Renal cortical epithelial cell (primary cell): Measurements from ENCODE around the gene ETV4. TPM values are rescaled to one million over a fixed set of nuclear protein-coding genes. Genes with fewer than 3 reads are reported as not detected.

Experiments used
- DNase-seq: peaks from one replicate; pipeline ENCODE4 v3.0.0-alpha.2; 2011; ENCODE audit warnings: low read depth
- total RNA-seq: library from RNA; depleted of rRNA; stranded (reverse); fragments of >200 nt; gene quantifications from 2 replicates; pipeline ENCODE4 v1.2.3, GENCODE V29; 2014

ETV4 gene
- total RNA-seq, 1 donor from 2014 or later, result 1.9 TPM

DNA sequence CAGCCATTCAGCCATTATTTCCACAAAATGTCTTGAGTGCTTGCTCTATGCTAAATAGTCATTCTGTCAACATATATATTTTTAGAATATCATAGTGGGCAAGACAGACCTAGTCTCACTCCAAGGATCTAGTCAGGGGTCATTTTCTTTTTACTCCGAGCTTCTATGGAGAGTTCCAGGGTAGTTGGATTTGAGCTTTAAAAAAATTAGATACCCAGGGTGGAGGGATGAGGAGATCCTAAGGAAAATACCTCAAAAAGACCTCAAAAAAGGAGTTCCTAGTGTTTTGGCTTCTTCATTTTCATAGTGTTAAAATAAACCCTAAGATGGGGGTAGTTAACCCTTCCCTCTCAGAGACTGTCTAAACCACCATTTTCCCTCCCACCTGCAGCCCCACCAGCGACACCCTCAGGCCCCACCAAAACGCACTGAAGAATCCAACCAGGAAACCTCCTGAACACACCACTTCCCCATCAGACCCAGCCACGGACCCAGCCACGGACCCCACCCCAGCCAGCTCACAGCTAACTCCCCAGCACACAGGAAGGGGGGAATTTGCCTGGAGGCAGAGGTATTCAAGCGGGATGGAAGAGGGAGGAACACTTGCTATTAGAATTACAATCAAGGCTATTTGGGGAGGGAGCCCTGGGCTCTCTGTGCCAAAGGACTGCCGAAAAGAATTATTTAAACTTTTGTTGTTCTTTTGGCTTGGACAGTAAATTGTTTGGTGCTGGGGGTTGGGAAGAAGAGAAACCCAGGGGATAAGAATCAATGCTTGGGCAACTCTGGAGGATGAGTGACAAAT lies 2.2 kb downstream of the ETV4 start:
- peak; percentile 60 for DNase-seq

DNA sequence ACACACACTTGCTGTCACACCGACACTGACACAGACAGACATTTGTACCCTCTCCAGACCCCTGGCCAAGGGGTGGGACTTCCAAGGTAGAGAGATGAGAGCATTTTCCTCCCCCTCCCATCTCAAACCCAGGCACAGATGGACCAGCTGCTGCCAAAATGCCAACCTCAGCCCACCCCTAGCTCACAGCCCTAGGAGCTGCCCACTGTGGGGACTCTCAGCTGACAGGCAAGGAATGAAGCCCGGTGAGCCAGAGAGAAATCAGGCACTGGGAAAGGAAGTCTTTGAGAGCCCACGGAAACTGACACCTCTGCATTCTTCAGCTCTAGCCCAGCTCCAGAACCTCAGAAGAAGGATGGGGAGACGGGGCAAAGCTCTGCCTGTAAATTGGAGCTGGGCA lies 2.8 kb downstream of the ETV4 start:
- DNase-seq, result no peak

DNA sequence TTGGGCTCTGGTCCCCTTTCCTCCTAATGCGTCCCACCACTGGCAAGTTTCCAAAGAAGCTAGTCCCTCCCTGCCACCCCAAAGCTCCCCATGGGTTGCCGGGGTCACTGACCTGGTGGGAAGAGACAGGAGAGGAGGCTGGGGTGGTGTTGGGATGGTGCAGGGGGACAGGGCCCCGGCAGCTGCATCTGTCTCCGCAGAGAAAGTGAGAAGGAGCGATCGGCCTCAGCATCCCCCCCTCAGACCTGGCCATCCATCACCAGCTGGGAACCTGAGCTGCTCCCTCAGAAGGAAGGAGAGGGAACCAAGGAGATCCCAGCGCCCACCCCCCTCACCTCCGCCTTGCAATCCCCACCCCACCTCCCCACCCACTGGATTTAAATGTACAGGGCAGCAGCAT lies 3.3 kb downstream of the ETV4 start:
- no peak for DNase-seq

DNA sequence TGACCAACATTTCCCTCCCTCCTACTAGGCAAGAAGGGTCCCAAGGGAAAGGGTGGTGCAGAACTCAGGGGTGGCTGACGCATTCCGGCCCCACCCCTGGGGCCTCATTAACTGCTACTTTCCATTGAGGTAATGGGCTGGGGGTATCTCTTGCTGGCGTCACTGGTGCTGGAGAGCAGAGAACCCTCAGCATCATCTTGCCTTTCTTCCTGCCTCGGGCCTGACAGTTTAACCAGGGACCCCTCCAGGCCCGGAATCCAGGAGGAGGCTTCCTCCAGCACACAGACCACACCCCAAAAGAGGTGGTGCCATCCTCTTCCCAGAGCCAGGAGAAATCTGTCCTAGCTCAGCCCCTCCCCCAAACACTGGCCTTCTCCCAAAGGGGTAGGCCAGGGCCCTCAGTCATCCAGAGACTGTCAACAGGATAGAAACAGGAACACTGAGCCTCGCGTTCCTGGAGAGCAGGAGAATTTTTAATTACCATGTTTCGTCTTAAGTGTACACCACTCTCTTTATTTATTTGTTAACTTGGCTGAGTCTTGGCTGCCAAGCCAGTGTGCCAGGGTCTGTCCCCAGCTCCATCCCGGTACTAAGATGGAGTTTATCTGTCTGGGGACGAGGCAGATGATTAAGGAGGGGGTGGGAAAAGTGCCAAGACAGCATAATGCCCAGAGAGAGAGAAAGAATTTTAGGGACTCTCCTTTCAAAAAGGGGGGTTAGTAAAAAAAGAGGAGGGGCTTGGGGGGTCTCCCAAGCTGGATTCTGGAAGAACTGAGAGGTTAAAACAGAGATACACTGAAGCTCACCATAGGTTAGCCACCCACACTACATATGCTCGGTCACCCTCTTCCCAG lies 5.1 kb downstream of the ETV4 start:
- DNase-seq, result no peak

DNA sequence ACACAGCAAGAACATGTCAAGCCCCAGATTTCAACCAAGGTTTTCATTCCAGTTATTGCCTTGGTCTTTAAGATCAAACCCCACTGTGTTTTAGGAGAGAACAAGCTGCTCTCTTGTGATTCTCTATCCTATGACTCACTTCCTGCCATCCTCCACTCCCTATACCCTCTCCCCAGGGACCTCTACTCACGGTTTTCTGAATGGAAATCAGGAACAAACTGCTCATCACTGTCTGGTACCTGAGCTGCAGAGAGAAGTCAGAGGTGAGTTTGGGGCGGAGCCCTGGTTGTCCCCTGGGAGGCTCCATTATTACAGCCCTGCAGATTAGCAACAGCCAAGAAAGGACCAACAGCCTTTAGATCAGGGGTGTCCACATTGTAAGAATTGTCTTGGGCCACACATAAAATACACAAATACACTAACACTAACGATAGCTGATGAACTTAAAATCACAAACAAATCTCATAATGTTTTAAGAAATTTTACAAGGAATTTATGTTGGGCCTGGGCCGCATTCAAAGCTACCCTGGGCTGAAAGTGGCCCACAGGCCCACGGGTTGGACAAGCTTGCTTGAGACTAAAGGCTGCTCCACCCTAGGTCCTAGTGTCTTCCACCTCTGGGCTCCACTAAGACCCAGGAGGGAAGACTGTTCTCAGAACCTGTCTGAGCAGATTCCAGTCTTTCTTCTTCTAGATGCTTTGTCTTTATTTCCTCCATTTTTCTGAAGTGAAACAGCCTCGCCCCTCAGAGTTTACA lies 9.7 kb downstream of the ETV4 start:
- no peak for DNase-seq

DNA sequence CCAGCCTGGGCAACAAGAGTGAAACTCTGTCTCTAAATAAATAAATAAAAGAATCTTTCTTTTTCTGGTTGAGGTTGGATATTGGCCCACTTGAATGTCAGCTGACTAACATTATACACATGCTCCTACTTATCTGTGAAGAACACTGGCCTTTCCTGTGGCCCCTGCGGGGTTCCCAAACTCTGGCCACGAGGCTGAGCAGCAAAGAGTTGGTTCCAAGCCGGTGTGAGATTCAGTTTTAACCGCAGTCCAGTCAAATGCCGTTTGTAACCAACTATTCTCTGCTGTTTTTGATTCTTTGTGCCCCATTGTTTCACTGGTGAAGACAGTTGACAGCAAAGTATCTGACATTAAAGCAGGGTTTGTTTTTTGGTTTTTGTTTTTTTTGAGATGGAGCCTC lies 11.2 kb downstream of the ETV4 start:
- DNase-seq, result no peak

DNA sequence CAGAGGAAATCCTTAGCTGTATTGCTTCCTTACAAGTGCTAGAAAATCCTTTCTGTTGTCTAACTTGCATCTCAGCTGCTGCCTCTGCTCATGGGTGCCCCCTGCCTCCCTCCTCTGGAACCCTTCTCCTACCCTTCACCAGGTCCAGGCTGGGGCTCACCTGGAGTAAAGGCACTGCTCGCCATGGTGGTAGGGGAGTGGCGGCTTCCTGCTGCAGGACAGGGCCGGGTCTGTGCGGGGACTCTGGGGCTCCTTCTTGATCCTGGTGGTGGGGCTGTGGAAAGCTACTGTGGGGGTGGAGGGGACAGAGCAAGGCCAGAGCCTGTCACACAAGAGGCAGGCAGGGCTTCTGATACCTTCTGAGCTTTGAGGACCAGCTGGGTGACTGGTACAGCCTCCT lies 12.4 kb downstream of the ETV4 start:
- no peak for DNase-seq

DNA sequence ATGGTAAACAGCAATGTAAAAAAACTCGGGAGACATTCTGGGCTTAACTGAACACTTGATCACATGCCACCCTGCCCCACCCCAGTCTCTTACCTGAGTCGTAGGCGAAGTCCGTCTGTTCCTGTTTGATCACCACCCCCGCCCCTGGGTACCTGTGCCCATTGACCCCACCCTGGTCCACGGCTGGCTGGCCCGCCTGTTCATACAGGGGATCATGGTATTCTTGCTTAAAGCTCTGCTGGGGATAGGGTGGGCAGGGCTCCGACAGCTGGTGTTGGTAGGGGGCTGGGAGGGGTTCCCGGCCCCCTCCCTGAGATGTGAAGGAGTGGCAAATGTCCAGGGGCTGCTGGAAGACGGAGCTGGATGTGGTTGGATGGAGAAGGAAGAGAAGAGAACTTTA lies 13.6 kb downstream of the ETV4 start:
- no peak for DNase-seq

DNA sequence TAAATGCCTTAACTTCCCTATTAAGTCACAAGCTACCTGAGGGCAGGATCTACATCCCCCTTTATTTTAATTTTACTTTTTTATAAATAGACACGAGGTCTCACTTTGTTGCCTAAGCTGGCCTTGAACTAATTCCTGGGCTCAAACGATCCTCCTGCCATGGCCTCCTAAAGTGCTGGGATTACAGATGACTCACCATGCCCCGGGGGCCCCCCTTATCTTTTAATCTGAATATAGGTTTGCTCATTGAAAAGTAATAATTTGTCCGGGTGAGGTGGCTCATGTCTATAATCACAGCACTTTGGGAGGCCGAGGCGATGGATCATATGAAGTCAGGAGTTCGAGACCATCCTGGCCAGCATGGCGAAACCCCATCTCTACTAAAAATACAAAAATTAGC lies 14.2 kb downstream of the ETV4 start:
- no peak for DNase-seq

DNA sequence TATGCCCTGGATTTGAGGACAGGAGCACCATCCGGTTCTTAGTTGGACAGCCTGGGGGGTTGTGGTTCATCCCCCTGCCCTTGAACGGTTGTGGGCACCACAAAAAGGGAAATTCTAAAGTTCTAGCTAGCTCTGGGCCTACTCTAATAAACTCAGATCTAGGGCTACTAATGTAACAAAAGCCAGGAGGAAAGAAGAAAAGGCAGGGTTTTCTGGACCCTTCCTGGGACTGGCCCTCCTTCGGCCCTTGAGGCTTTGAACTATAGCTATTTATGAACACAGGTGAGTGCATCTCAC lies 15.1 kb downstream of the ETV4 start:
- no peak for DNase-seq

DNA sequence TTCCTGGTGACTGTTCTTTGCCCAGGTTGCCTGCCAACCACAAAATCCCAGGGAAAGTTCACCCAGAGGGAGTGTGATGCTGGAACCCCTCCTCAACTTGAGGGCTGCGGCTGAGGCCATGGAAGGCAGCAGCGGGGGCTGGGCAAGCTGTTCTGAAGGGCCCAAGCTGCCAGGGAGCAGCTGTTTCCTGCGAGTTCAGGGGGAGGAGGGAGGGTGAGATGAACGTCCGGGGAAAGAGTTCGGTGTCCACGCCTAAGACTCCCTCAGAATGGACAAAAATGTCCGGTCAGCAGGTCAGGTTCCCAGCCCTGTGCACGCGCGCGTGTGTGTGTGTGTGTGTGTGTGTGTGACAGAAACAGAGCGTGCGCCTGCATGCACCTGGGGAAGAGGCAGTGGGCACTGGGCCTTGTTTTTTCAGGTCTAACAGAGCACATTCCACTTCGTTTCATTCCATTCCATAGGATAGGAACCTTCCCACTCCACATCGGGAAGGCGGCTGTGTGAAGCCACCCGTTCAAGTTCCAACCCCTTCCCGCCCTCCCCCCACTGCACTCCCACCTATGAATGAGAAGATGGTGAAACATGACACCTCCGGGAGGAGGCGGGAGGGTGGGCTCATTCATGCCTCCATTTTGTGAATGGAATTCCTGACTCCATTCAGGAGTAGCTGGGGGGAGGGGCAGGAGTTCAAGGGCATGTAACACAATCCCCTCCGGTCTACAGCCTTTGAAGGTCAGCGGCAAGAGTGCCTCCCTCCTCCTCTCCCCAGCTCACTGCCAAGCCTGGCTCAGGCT lies 15.7 kb downstream of the ETV4 start:
- peak; percentile 88 for DNase-seq

DNA sequence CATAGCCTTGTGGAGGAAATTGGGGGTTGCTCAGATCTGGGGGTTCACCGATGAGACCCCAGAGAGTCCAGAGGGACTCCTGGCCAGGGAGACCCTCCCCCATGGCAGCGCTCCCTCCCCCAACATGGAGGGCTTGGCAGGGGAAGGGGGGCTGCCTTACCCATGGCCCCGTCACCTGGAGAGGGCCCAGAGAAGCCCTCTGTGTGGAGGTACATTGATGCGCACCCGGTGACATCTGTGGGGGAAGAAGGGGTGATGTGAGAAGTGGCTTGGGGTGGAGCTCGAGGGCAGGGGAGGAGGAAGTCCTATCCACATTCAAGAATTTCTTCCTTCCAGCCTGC lies 16.2 kb downstream of the ETV4 start:
- DNase-seq, result no peak

DNA sequence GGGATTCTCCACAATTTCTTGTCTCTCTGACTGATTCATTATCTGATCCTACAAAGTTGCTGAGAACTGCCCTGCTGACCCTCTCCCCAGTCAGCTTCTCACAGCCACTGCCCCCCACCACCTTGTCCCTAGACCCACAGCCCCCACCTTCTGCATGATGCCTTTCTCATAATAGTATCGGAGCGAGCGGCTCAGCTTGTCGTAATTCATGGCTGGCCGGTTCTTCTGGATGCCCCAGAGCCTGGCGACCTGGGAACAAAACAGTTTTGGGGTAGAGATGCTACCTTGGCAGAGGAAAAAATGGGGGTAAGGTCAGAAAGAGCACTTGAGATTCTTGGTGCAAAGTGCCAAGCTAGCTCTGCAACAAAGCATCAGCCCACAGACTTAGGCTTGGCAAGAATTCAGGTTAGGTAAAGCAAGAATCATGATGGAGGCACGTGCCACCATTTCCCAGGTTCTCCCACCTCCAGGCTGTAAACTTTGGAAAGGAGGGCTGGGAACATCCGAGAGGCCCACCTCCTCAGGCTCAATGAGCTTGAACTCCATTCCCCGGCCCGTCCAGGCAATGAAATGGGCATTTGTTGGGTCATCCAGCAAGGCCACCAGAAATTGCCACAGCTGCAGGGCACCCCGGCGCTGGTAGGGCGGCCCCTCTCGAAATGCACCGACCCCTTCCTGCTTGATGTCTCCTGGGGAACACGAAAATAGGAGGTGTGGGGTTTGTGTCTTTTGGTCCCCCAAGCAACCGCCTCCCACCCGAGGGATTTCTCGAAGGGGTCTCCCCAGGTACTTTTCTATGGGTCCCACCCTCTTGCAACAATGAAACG lies 16.9 kb downstream of the ETV4 start:
- no peak for DNase-seq

DNA sequence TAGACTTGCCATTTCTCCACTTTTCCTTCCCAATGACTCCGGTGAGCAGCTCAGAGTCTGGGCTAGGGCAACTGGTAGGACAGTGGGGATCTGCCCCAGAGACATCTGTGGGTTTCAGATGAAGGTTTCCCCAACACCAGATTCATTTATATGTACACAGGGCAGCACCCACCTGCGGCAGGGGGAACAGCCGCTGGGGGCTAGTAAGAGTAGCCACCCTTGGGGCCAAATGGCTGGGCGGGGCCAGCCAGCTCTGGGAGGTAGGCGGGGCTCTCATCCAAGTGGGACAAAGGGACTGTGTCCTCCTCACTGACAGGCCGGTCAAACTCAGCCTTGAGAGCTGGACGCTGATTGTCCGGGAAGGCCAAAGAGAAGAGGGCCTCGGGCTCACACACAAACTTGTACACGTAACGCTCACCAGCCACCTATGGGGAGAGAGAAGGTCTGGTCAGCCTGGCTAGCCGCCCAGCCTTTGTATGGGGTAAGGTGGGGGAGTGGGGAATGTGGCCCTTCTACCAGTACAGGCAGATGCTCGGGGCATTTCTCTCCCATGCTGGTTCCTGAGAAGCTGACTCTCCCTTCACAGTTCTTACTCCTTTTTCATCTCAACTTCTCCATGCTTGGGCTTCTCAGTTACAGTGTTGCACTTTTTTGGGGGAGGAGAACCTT lies 17.7 kb downstream of the ETV4 start:
- peak; percentile 27 for DNase-seq

DNA sequence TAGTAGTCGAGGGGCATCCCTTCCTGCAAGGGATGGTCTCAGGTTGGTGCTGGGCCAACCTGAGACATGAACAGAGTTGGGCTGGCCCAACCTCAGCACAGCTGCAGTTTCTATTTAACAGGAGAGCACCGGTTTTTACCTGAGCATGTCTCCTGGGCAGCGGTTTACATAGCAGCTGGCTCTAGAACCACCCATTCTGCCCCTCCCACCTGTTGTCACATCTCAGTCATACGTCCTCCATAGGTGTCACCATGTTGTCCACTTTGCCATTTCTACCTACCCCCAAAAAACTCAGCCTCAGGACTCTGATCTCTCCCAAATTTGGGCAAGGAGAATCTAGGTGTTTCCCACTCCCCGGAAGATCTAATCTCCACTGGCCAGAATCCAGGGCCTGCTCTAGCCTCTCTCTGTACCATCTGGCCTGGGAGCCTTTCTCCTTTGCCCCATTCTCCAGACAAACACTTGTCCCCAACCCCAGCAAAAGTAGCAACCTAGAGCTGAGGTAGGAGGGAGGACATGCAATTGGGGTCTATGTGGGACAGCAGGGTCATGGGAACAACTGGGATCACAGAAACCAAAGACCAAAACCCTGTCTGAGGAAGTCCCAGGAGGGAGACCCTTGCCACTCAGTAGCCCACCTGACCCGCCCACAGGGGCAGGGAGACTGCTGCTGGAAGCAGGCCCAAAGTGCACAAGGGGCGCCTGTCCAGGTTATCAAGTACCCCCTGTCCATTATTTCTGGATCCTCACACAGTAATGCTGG lies 19.1 kb downstream of the ETV4 start:
- DNase-seq, result no peak

DNA sequence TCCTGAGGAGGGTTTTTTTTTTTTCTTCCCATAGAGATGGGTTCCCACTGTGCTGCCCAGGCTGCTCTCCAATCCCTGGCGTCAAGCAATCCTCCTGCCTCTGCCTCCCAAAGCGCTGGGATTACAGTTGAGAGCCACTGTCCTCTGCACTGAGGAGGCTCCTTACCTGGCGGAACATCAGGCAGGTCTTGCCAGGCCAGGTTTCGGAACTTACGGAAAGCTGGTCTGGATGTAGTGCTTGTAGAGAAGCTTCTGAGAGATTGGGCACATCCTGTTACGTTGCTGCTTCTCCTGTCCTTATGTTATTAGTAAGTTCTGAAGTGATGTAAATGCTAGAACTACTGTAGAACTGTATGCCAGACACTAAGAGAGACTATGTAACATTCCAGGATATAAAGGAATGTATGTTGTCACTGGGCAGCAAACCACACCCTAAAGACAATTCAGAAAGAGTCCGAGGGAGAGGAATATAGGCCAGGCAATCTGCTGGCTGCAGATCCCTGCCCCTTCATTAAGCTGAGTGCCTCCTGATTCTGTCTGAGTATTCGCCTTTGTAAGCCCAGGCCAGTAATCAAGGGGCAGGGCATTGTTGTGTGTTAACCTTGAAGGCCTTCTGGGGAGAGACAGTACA lies 21.1 kb downstream of the ETV4 start:
- DNase-seq, result no peak

DNA sequence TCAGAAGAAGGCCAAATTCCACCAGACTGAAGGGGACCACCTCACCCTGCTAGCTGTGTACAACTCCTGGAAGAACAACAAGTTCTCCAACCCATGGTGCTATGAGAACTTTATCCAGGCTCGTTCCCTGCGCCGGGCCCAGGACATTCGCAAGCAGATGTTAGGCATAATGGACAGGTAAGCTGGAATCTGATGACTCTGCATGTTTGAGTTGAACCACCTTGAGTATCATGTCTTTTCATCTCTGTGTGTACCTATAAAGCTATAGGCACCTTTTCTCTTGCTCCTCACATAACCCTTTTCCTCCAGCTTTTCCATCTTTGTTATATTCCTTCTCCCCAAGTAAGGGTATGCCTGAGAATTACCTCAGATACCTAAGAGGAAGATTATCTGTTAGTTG lies 24.8 kb downstream of the ETV4 start:
- DNase-seq, result no peak

DNA sequence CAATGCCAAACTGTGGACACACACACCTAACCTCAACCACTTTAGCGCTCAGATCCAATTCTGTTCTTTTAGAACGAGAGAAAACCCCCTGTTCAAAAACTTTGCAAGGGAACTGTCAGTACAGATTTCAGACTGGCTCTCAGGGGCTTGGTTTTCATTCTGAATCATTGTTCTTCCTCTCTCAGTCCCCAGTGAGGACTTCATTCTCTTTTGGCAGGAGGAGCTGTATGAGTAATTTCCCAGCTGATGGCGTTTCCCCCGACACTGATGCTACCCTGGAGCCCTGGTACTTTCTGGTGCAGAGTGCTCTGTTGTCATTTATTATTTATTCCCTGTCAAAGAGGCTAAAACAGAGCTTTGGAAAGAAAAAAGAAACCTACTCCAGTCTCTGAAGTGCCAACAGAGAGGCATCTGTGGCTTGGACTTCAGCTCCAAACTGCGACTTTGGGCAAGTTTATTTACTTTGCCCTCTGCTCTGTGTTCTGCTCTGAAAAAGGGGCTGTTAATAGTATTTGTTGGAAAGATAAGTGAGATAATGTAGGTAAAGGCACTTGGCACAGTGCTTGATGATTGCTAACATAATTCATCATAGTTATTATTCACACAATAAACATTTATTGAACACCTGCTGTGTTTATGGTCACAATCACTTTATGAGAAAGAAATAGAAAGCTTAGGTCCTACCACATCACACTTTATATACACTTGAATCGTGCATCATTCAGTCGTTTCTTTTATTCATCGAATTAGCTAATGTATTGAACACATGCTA lies 28.3 kb downstream of the ETV4 start:
- no peak for DNase-seq

DNA sequence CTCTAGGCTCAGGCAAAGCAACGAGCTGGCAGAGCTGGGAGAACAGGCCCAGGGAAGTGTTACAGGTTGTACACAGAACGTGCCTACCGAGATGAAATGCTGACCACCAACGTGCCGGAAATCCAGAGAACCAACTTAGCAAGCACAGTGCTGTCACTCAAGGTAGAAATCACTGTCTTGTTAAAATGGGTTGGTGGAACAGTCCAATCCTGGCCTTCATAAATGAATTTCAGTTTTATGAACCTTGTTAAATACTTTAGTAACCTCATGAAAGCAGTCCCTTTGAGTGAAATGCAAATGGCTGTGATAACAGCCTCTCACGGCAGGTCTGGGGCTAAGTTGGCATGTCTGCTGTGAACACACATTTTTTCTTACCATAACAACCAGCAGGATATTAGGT lies 29.0 kb downstream of the ETV4 start:
- no peak for DNase-seq
